GM21619 (cell line): ENCODE measurements around the gene BPIFB4.

Source experiments
- ATAC-seq: cut with Tn5 transposase; IDR thresholded peaks from one replicate; pipeline ENCODE4 v1.9.1; 2021; ENCODE audit not compliant: unreplicated experiment

Gene BPIFB4

GRCh38 chr20:33061658-33062028 is 17.8 kb upstream of the BPIFB4 start:
- no peak for ATAC-seq

GRCh38 chr20:33062105-33062824 is 17.2 kb upstream of the BPIFB4 start:
- no peak for ATAC-seq

GRCh38 chr20:33062825-33063149 is 16.7 kb upstream of the BPIFB4 start:
- no peak for ATAC-seq

GRCh38 chr20:33063271-33063670 is 16.2 kb upstream of the BPIFB4 start:
- ATAC-seq = no peak

DNA sequence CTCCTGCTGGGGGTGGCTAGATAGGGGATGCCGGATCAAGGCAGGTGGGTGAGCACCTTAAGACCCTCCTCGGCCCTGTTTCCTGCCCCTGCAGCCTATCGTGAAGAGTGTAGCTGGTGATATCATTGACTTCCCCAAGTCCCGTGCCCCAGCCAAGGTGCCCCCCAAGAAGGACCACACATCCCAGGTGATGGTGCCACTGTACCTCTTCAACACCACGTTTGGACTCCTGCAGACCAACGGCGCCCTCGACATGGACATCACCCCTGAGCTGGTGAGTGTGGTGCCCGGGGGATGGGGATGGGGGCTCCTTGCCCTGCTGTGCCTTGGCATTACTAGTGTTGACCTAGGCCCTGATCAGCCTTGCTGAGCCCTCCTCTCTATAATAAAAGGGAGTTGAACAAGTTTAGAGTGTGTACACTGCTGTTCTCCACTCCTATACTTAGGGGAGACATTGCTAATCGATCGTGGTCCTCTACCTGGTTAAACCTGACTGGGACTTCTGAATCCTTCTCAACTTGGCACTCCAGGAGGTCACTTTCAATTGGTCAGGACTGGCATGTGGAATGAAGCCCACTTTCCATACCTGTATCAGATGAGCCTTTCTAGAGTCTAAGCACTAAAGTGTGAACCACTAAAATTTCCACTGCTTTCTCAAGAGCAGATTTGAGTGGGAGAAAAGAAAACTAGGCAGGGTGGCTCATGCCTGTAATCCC is 14.7 kb upstream of the BPIFB4 start:
- ATAC-seq = no peak

DNA sequence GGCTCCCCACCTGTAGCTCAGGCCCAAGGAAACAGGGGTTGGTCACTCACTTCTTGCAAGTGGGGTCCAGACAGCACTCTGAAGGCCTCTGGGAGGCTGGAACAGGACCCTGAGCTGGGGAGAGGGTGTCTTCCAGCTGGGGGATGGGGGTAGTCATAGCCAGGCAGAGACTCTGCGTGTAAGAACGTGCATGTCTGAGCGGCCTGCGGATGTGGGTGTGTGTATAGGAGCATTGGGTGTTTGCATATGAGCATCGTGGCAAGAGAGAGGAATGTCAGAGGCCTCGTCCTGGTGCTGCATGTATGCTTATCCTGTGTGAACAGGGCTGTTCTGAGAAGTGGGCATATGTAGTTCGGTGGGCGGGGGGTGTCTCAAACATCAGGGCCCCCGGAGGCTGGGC is 13.7 kb upstream of the BPIFB4 start:
- ATAC-seq = no peak

DNA sequence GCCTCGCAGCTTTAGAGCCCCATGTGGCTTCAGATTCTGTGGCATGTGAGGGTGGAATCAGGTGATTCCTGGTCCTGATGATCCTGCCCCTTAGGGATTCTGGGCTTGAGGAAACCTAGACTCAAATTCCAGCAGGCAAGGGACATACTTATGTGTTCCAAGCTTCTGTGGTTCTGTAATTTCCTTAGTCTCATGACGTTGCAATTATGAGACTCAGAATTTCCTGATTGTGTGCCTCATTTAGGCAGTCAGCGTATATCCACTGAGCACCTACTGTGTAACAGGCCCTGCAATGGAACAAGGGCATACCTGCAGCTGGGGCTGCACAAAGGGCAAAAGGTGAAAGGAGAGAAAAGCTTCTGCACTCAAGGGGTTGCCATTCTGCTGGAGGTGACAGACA is 11.6 kb upstream of the BPIFB4 start:
- no peak for ATAC-seq

GRCh38 chr20:33068251-33068939 is 11.0 kb upstream of the BPIFB4 start:
- no peak for ATAC-seq

DNA sequence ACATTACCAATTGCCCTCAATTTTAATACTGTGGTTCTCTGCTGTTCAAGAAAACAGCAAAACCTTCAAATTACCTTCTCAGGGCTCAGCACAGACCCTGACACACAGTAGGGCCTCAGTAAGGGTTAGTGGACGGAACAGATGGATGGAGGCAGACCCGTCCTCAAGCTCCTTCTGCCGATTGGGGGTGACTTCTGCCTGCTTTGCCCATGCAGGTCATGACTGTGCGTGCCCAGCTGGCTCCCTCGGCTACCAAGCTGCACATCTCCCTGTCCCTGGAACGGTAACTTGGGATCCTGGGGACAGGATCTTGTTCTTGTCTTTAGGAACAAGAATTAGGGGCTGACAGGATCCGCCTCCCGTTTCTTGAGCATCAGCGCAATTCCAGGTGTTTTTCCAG is 9.8 kb upstream of the BPIFB4 start:
- ATAC-seq = no peak

DNA sequence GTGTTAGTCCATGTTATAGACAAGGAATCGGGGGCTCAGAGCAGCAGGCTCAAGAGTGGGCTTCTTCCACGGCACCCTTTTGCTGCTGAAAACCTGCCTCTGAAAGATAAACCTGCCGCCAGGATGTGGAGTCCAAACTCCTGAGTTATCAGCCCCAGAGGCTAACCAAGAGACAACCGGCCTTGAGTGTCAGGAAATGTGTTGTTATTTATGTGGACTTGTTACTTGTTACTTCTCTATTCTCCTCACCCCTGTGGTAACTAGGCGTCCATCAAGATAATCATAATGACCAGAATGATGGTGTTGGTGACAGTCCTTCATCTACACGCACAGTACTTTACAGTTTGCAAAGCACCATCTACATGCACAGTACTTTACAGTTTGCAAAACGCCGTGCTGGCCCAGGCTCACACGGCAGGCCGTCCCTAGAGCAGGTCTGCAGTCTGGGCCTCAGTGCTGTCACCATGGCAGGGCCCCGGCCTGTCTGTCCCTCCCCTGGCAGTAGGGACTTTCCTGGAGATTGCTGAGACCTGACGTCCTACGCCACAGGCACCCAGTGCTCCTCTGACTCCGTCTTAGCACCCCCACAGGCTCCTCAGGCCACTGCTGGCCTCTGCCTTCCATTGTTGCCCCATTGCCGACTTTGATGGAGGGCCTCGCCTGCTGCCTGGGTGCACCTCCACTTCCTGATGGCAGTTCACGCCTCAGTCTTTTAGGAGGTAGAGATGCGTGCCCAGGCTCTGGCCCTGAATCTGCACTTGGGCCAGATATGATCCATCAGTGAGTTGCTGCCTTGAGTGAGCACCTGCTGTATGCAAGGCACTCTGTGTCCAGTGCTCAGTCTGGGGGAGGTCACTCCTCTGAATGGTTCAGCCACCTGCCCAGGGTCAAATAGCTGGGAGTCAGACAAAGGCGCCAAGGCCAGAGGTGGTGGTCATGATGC is 9.1 kb upstream of the BPIFB4 start:
- no peak for ATAC-seq

DNA sequence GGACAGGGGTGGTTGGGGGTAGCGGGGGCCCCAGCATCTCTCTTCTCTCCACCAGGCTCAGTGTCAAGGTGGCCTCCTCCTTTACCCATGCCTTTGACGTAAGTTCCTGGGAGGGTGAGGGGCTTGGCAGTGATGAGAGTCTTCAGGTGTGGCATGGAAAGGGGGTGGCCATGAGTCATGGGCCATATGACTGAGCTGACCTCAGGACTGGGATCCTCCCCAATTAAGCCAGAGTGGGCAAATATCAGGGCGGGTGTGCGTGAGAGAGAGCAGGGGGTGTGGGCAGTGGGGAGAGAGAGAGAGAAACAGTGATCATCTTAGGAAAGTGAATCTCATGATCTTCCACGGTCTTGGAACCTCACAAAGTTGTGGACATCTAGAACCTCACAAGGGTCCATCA is 8.2 kb upstream of the BPIFB4 start:
- no peak for ATAC-seq

GRCh38 chr20:33072362-33072761 is 7.1 kb upstream of the BPIFB4 start:
- no peak for ATAC-seq

GRCh38 chr20:33072813-33073212 is 6.6 kb upstream of the BPIFB4 start:
- no peak for ATAC-seq

- ATAC-seq = no peak
Observed at GRCh38 chr20:33074675-33075074, 4.8 kb upstream of the BPIFB4 start.

DNA sequence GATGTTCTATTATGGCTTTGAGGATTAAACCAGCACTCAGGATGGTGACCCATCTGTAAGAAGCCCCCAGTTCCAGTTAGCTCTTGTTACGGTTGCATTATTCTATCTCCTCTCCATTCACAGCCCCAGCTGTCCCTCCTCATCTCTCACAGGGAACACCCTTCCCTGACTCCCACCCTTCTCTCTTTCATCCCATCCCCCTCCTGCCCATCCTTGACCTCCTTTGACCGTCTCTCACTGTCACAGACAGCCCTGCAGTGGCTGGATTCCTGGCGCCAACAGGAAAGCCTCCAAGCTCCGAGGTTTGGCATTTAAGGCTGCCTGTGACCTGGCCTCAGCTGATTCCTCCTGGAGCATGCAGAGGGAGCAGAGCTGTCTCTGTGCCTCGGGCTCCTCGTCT is 4.2 kb upstream of the BPIFB4 start:
- no peak for ATAC-seq

- no peak for ATAC-seq
Observed at GRCh38 chr20:33076662-33077372, 2.6 kb upstream of the BPIFB4 start.

- ATAC-seq = no peak
Observed at GRCh38 chr20:33081411-33082154, 2.1 kb downstream of the BPIFB4 start.

DNA sequence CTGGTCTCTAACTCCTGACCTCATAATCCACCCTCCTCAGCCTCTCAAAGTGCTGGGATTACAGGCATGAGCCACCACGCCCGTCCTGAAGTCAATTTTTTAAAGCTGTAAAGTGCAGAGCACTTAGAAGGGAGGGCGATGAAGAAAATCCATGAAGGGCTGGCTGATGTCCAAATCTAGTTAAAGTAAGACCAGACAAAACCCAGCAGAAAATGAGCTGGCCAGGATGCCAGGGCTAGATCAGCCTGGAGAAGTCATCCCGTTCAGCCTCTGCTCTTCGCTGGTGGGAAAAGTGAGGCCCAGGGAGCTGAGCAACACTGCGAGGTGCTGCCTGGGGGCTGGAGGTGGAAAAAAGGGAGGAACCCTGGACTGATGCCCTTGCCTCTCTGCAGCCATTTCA is 3.1 kb downstream of the BPIFB4 start:
- no peak for ATAC-seq

DNA sequence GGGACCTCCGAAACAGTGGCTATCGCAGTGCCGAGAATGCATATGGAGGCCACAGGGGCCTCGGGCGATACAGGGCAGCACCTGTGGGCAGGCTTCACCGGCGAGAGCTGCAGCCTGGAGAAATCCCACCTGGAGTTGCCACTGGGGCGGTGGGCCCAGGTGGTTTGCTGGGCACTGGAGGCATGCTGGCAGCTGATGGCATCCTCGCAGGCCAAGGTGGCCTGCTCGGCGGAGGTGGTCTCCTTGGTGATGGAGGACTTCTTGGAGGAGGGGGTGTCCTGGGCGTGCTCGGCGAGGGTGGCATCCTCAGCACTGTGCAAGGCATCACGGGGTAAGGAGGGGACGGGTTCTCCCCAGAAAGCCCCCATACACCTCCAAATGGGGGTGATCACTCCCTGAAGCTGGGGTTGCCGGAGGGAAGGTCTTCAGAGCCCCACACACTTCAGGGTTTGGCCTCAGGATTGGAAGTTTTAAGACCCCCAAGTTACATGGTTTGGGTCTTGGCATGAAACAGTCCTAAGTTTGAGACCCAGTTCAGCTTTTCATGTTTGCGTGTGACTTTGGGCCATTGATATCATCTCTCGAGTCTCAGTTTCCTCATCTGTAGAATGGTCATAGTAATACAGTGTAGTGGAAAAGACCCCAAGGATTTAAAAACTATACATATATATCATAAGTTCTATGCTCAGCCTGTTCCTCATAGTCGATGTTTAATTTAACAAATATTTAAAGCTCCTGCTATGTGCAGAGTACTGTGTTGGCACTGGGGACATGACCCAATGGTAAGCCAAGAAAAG is 4.3 kb downstream of the BPIFB4 start:
- ATAC-seq = no peak
